Pancreas (tissue), 10 donors: Measurements from ENCODE around the gene ETV5. TPM values are rescaled to one million over a fixed set of nuclear protein-coding genes. Genes with fewer than 3 reads are reported as not detected.
A peak's percentile ranks its signal among the peaks of the same experiment; 100 is the strongest.

Source experiments
- ATAC-seq, 4 donors: fragments of 200-7000 bp; cut with Tn5 transposase; one replicate each; pipeline versions ENCODE4 v1.8.0 to v1.9.1; 2020; ENCODE audit warnings: mild to moderate bottlenecking in 4 of 4, moderate library complexity in 4 of 4
- DNase-seq, 6 donors: peaks; one replicate each; pipeline ENCODE4 v3.0.0-alpha.2; 2020
- FAIRE-seq: peaks from 2 replicates; lab custom pipeline; 2012; peaks lifted over from hg19 to GRCh38; lab: Jason Lieb, UNC
- H3K27ac ChIP-seq, 4 donors: fragments of 200-600 bp; sonication (generic); 1 replicate in 3 of 4; 2 replicates in 1 of 4; pipeline versions ENCODE4 v1.5.0 to v1.8.0; 2020
- H3K27me3 ChIP-seq, 4 donors: fragments of 200-600 bp; one replicate each; pipeline ENCODE4 v1.8.0; 2021
- H3K36me3 ChIP-seq, 3 donors: fragments of 200-600 bp; sonication (generic) in 1 of 3; one replicate each; pipeline versions ENCODE4 v1.5.0 to v1.8.0; 2020 to 2021
- H3K4me1 ChIP-seq, 3 donors: fragments of 200-600 bp; one replicate each; pipeline ENCODE4 v1.8.0; 2021
- H3K4me3 ChIP-seq, 4 donors: fragments of 200-600 bp; sonication (generic) in 2 of 4; one replicate each; pipeline versions ENCODE4 v1.5.0 to v1.8.0; 2020 to 2021
- H3K9me3 ChIP-seq, 4 donors: fragments of 200-600 bp; one replicate each; pipeline ENCODE4 v1.8.0; 2021
- CTCF ChIP-seq, 4 donors: fragments of 200-600 bp; sonication (generic) in 3 of 4; IDR thresholded peaks; one replicate each; pipeline versions ENCODE4 v1.5.0 to v1.8.0; 2021; ENCODE audit warnings: antibody characterized with exemption in 4 of 4
- WGBS, 2 donors: extraction: QIAGEN DNeasy Blood & Tissue Kit; methylation state at CpG; one replicate each; pipeline ENCODE4 v1.1.7; 2013; 5-methylcytosine and 5-hydroxymethylcytosine counted together
- intact Hi-C, 3 donors: fragments of 100-400 bp; cut with DNase I; formaldehyde crosslinking; loops; one replicate each; pipeline versions ENCODE4 v1.11.1 to v1.14.2; 2022
- polyA plus RNA-seq, 2 donors: library from polyadenylated mRNA; stranded (reverse); fragments of 200-250 nt; gene quantifications; one replicate each; pipeline ENCODE4 v1.2.3, GENCODE V29; 2013
- total RNA-seq, 6 donors: library from RNA; stranded (reverse); fragmentation: NEBNext Ultra II Directional in 4 of 6; extraction: Animal tissue kit (Norgen Biotek cat#: 25700) in 4 of 6; gene quantifications; one replicate each; pipeline versions ENCODE4 v1.2.1 to v1.2.4, GENCODE V29; 2021 to 2023
- donor health status: healthy with polysubstance abuse.
- donor health status: DM: no; HTN: no; CAD: no; lungs with moderate emphysema.
- donor health status: DM: no; HTN: no; CAD: no.
- donor health status: control.
- donor health status: control.
- donor health status: Bipolar disorder and iron deficiency.
- donor health status: DM: yes; HTN: yes; CAD: no.
- donor health status: DM: no; HTN: no; CAD: no.
- donor health status: DM: no; HTN: no; CAD: no.
- donor health status: DM: yes; HTN: yes; CAD: no.

ETV5 gene
- total and polyA plus RNA-seq, 8 donors: 12.2 to 58.5 (median 24.9) TPM

GRCh38 chr3:186099178-186099577, 9.7 kb downstream of the ETV5 start:
- intact Hi-C loops: no loop called here
- H3K27me3 ChIP-seq: no peaks in the 10 kb centered on the region
- no peaks in the 10 kb centered on the region for H3K36me3 ChIP-seq
- peaks cover 15 to 42% (median 35%) of the 10 kb centered on the region in 3 donors for H3K4me1 ChIP-seq
- WGBS, 2 donors: 26 to 35% methylated on average over 5 of the region's 5 CpGs
- H3K27ac ChIP-seq: peak overlapping the region in 1 of 4 donors; percentile 71
- FAIRE-seq (no peak), ATAC-seq (no peak), DNase-seq (peak in 5 of 6 donors; percentile 49 to 83 (median 78))
- H3K9me3 ChIP-seq: no peaks in the 10 kb centered on the region
- no peak for TF ChIP-seq CTCF (IDR thresholded peaks at IDR 0.05)
- no peak overlapping the region for H3K4me3 ChIP-seq

- H3K4me1 ChIP-seq: peaks cover 14 to 38% (median 37%) of the 10 kb centered on the region in 3 donors
- intact Hi-C loops: no loop called here
- FAIRE-seq (no peak), ATAC-seq (no peak), DNase-seq (no peak)
- no peaks in the 10 kb centered on the region for H3K27me3 ChIP-seq
- H3K4me3 ChIP-seq: no peak overlapping the region
- H3K27ac ChIP-seq: peak overlapping the region in 2 of 4 donors; percentile 71
- no peaks in the 10 kb centered on the region for H3K9me3 ChIP-seq
- TF ChIP-seq CTCF (IDR thresholded peaks at IDR 0.05): no peak
- no peaks in the 10 kb centered on the region for H3K36me3 ChIP-seq
- 62 to 71% methylated on average over 3 of the region's 3 CpGs for WGBS, 2 donors
Observed at GRCh38 chr3:186098740-186099139, 10.1 kb downstream of the ETV5 start.

GRCh38 chr3:186097663-186098451, 11.0 kb downstream of the ETV5 start:
- Histone ChIP-seq H3K27me3 (no peaks in the 10 kb centered on the region), H3K4me3 (peak overlapping the region in 2 of 4 donors; percentile 31 to 43), H3K27ac (peak overlapping the region; percentile 49 to 71 (median 68)), H3K4me1 (peaks cover 14 to 42% (median 32%) of the 10 kb centered on the region in 3 donors), H3K36me3 (no peaks in the 10 kb centered on the region), H3K9me3 (no peaks in the 10 kb centered on the region)
- no peak for FAIRE-seq
- TF ChIP-seq CTCF (IDR thresholded peaks at IDR 0.05): no peak
- intact Hi-C loops: no loop called here
- WGBS, 2 donors: 1% methylated on average over 16 of the region's 16 CpGs
- ATAC-seq: peak; percentile 92 to 96 (median 96)
- peak; percentile 73 to 93 (median 84) for DNase-seq

- TF ChIP-seq CTCF (IDR thresholded peaks at IDR 0.05): no peak
- no peak for FAIRE-seq
- H3K27me3 ChIP-seq: no peaks in the 10 kb centered on the region
- peak overlapping the region in 2 of 4 donors; percentile 31 to 43 for H3K4me3 ChIP-seq
- no peak for DNase-seq
- H3K9me3 ChIP-seq: no peaks in the 10 kb centered on the region
- 35 to 36% methylated on average over 4 of the region's 4 CpGs for WGBS, 2 donors
- intact Hi-C loops: no loop called here
- peak in 1 of 4 donors; percentile 1 for ATAC-seq
- peaks cover 17 to 43% (median 32%) of the 10 kb centered on the region in 3 donors for H3K4me1 ChIP-seq
- H3K36me3 ChIP-seq: no peaks in the 10 kb centered on the region
- H3K27ac ChIP-seq: peak overlapping the region in 3 of 4 donors; percentile 52 to 71 (median 66)
Observed at GRCh38 chr3:186097317-186097662, 11.6 kb downstream of the ETV5 start.

- ATAC-seq: no peak
- Histone ChIP-seq H3K27me3 (no peaks in the 10 kb centered on the region), H3K4me1 (peaks cover 24 to 44% (median 34%) of the 10 kb centered on the region in 3 donors), H3K9me3 (no peaks in the 10 kb centered on the region), H3K36me3 (no peaks in the 10 kb centered on the region), H3K4me3 (no peak overlapping the region), H3K27ac (peak overlapping the region in 2 of 4 donors; percentile 34 to 71)
- no peak for FAIRE-seq
- 88 to 92% methylated on average over 2 of the region's 2 CpGs for WGBS, 2 donors
- no peak for TF ChIP-seq CTCF (IDR thresholded peaks at IDR 0.05)
- no peak for DNase-seq
- intact Hi-C loops: no loop called here
Observed at GRCh38 chr3:186096290-186096689, 12.6 kb downstream of the ETV5 start.
